ENCODE measurements around the gene WASF3.

The WASF3 gene

GRCh38 chr13:26563713-26564112 lies 6.2 kb downstream of the WASF3 start:
- H3K9ac ChIP-seq (ENCODE audit: low read length): peak overlapping the region; percentile 46
- H3K4me1 ChIP-seq (ENCODE audit: control insufficient read depth, insufficient read depth, low read length): peaks cover 86% of the 10 kb centered on the region

GRCh38 chr13:26568132-26568815 lies 10.8 kb downstream of the WASF3 start:
- Histone ChIP-seq H3K9ac (ENCODE audit: low read length) (no peak overlapping the region), H3K4me1 (ENCODE audit: control insufficient read depth, insufficient read depth, low read length) (peaks cover 56% of the 10 kb centered on the region), H3K36me3 (ENCODE audit: control insufficient read depth, insufficient read depth, low read length, severe bottlenecking) (no peaks in the 10 kb centered on the region), H3K4me3 (ENCODE audit: low read length) (no peak overlapping the region), H3K9me3 (ENCODE audit: control insufficient read depth, low read length) (peaks cover 8% of the 10 kb centered on the region), H3K27me3 (replicated peaks; ENCODE audit: control insufficient read depth, insufficient read depth, low read length) (no peaks in the 10 kb centered on the region)
- DNase-seq (ENCODE audit: low read depth): no peak

More at GRCh38 chr13:26563713-26564112, 6.2 kb downstream of the WASF3 start:
- DNase-seq (ENCODE audit: low read depth): peak; percentile 33
- H3K4me3 ChIP-seq (ENCODE audit: low read length): peak overlapping the region; percentile 14
- H3K9me3 ChIP-seq (ENCODE audit: control insufficient read depth, low read length): no peaks in the 10 kb centered on the region
- no peaks in the 10 kb centered on the region for H3K36me3 ChIP-seq (ENCODE audit: control insufficient read depth, insufficient read depth, low read length, severe bottlenecking)
- H3K27me3 ChIP-seq (replicated peaks; ENCODE audit: control insufficient read depth, insufficient read depth, low read length): no peaks in the 10 kb centered on the region

GRCh38 chr13:26571518-26571917 lies 14.0 kb downstream of the WASF3 start:
- Histone ChIP-seq H3K4me3 (ENCODE audit: low read length) (no peak overlapping the region), H3K9ac (ENCODE audit: low read length) (no peak overlapping the region), H3K27me3 (replicated peaks; ENCODE audit: control insufficient read depth, insufficient read depth, low read length) (no peaks in the 10 kb centered on the region), H3K9me3 (ENCODE audit: control insufficient read depth, low read length) (peaks cover 8% of the 10 kb centered on the region), H3K4me1 (ENCODE audit: control insufficient read depth, insufficient read depth, low read length) (peaks cover 28% of the 10 kb centered on the region), H3K36me3 (ENCODE audit: control insufficient read depth, insufficient read depth, low read length, severe bottlenecking) (no peaks in the 10 kb centered on the region)
- no peak for DNase-seq (ENCODE audit: low read depth)

- Histone ChIP-seq H3K4me3 (ENCODE audit: low read length) (no peak overlapping the region), H3K27me3 (replicated peaks; ENCODE audit: control insufficient read depth, insufficient read depth, low read length) (no peaks in the 10 kb centered on the region), H3K4me1 (ENCODE audit: control insufficient read depth, insufficient read depth, low read length) (peaks cover 11% of the 10 kb centered on the region), H3K36me3 (ENCODE audit: control insufficient read depth, insufficient read depth, low read length, severe bottlenecking) (peaks cover 7% of the 10 kb centered on the region), H3K9me3 (ENCODE audit: control insufficient read depth, low read length) (no peaks in the 10 kb centered on the region), H3K9ac (ENCODE audit: low read length) (no peak overlapping the region)
- DNase-seq (ENCODE audit: low read depth): no peak
Measured at GRCh38 chr13:26575244-26575643, 17.8 kb downstream of the WASF3 start.

- peaks cover 7% of the 10 kb centered on the region for H3K36me3 ChIP-seq (ENCODE audit: control insufficient read depth, insufficient read depth, low read length, severe bottlenecking)
- no peak overlapping the region for H3K4me3 ChIP-seq (ENCODE audit: low read length)
- no peaks in the 10 kb centered on the region for H3K9me3 ChIP-seq (ENCODE audit: control insufficient read depth, low read length)
- H3K4me1 ChIP-seq (ENCODE audit: control insufficient read depth, insufficient read depth, low read length): peaks cover 38% of the 10 kb centered on the region
- H3K9ac ChIP-seq (ENCODE audit: low read length): no peak overlapping the region
- DNase-seq (ENCODE audit: low read depth): no peak
- H3K27me3 ChIP-seq (replicated peaks; ENCODE audit: control insufficient read depth, insufficient read depth, low read length): no peaks in the 10 kb centered on the region
Measured at GRCh38 chr13:26579580-26579979, 22.1 kb downstream of the WASF3 start.

GRCh38 chr13:26583662-26584061 lies 26.2 kb downstream of the WASF3 start:
- Histone ChIP-seq H3K4me1 (ENCODE audit: control insufficient read depth, insufficient read depth, low read length) (peaks cover 43% of the 10 kb centered on the region), H3K4me3 (ENCODE audit: low read length) (no peak overlapping the region), H3K9ac (ENCODE audit: low read length) (peak overlapping the region; percentile 77), H3K36me3 (ENCODE audit: control insufficient read depth, insufficient read depth, low read length, severe bottlenecking) (no peaks in the 10 kb centered on the region), H3K9me3 (ENCODE audit: control insufficient read depth, low read length) (no peaks in the 10 kb centered on the region), H3K27me3 (replicated peaks; ENCODE audit: control insufficient read depth, insufficient read depth, low read length) (no peaks in the 10 kb centered on the region)
- no peak for DNase-seq (ENCODE audit: low read depth)

- Histone ChIP-seq H3K27me3 (replicated peaks; ENCODE audit: control insufficient read depth, insufficient read depth, low read length) (no peaks in the 10 kb centered on the region), H3K9ac (ENCODE audit: low read length) (peak overlapping the region; percentile 77), H3K4me3 (ENCODE audit: low read length) (peak overlapping the region; percentile 47), H3K4me1 (ENCODE audit: control insufficient read depth, insufficient read depth, low read length) (peaks cover 52% of the 10 kb centered on the region), H3K9me3 (ENCODE audit: control insufficient read depth, low read length) (no peaks in the 10 kb centered on the region), H3K36me3 (ENCODE audit: control insufficient read depth, insufficient read depth, low read length, severe bottlenecking) (no peaks in the 10 kb centered on the region)
- peak; percentile 73 for DNase-seq (ENCODE audit: low read depth)
Measured at GRCh38 chr13:26584713-26585112, 27.2 kb downstream of the WASF3 start.

- peak; percentile 38 for DNase-seq (ENCODE audit: low read depth)
- H3K36me3 ChIP-seq (ENCODE audit: control insufficient read depth, insufficient read depth, low read length, severe bottlenecking): no peaks in the 10 kb centered on the region
- peak overlapping the region; percentile 57 for H3K9ac ChIP-seq (ENCODE audit: low read length)
- no peaks in the 10 kb centered on the region for H3K9me3 ChIP-seq (ENCODE audit: control insufficient read depth, low read length)
- H3K4me3 ChIP-seq (ENCODE audit: low read length): peak overlapping the region; percentile 55
- H3K27me3 ChIP-seq (replicated peaks; ENCODE audit: control insufficient read depth, insufficient read depth, low read length): no peaks in the 10 kb centered on the region
- peaks cover 56% of the 10 kb centered on the region for H3K4me1 ChIP-seq (ENCODE audit: control insufficient read depth, insufficient read depth, low read length)
Measured at GRCh38 chr13:26585136-26585535, 27.7 kb downstream of the WASF3 start.

- no peaks in the 10 kb centered on the region for H3K27me3 ChIP-seq (replicated peaks; ENCODE audit: control insufficient read depth, insufficient read depth, low read length)
- no peaks in the 10 kb centered on the region for H3K9me3 ChIP-seq (ENCODE audit: control insufficient read depth, low read length)
- no peaks in the 10 kb centered on the region for H3K36me3 ChIP-seq (ENCODE audit: control insufficient read depth, insufficient read depth, low read length, severe bottlenecking)
- H3K9ac ChIP-seq (ENCODE audit: low read length): no peak overlapping the region
- DNase-seq (ENCODE audit: low read depth): no peak
- peaks cover 55% of the 10 kb centered on the region for H3K4me1 ChIP-seq (ENCODE audit: control insufficient read depth, insufficient read depth, low read length)
- H3K4me3 ChIP-seq (ENCODE audit: low read length): no peak overlapping the region
Measured at GRCh38 chr13:26587251-26587650, 29.8 kb downstream of the WASF3 start.

- no peak for DNase-seq (ENCODE audit: low read depth)
- no peaks in the 10 kb centered on the region for H3K27me3 ChIP-seq (replicated peaks; ENCODE audit: control insufficient read depth, insufficient read depth, low read length)
- no peak overlapping the region for H3K9ac ChIP-seq (ENCODE audit: low read length)
- no peaks in the 10 kb centered on the region for H3K9me3 ChIP-seq (ENCODE audit: control insufficient read depth, low read length)
- no peak overlapping the region for H3K4me3 ChIP-seq (ENCODE audit: low read length)
- peaks cover 53% of the 10 kb centered on the region for H3K4me1 ChIP-seq (ENCODE audit: control insufficient read depth, insufficient read depth, low read length)
- H3K36me3 ChIP-seq (ENCODE audit: control insufficient read depth, insufficient read depth, low read length, severe bottlenecking): no peaks in the 10 kb centered on the region
Measured at GRCh38 chr13:26589226-26589625, 31.7 kb downstream of the WASF3 start.

GRCh38 chr13:26589754-26590153 lies 32.3 kb downstream of the WASF3 start:
- H3K9me3 ChIP-seq (ENCODE audit: control insufficient read depth, low read length): no peaks in the 10 kb centered on the region
- H3K27me3 ChIP-seq (replicated peaks; ENCODE audit: control insufficient read depth, insufficient read depth, low read length): no peaks in the 10 kb centered on the region
- H3K4me1 ChIP-seq (ENCODE audit: control insufficient read depth, insufficient read depth, low read length): peaks cover 53% of the 10 kb centered on the region
- peak; percentile 19 for DNase-seq (ENCODE audit: low read depth)
- no peak overlapping the region for H3K9ac ChIP-seq (ENCODE audit: low read length)
- H3K4me3 ChIP-seq (ENCODE audit: low read length): no peak overlapping the region
- H3K36me3 ChIP-seq (ENCODE audit: control insufficient read depth, insufficient read depth, low read length, severe bottlenecking): no peaks in the 10 kb centered on the region

- no peak for DNase-seq (ENCODE audit: low read depth)
- H3K27me3 ChIP-seq (replicated peaks; ENCODE audit: control insufficient read depth, insufficient read depth, low read length): no peaks in the 10 kb centered on the region
- no peaks in the 10 kb centered on the region for H3K9me3 ChIP-seq (ENCODE audit: control insufficient read depth, low read length)
- H3K4me1 ChIP-seq (ENCODE audit: control insufficient read depth, insufficient read depth, low read length): peaks cover 47% of the 10 kb centered on the region
- H3K36me3 ChIP-seq (ENCODE audit: control insufficient read depth, insufficient read depth, low read length, severe bottlenecking): no peaks in the 10 kb centered on the region
- H3K4me3 ChIP-seq (ENCODE audit: low read length): no peak overlapping the region
- no peak overlapping the region for H3K9ac ChIP-seq (ENCODE audit: low read length)
Measured at GRCh38 chr13:26590379-26590778, 32.9 kb downstream of the WASF3 start.

Data from adipocyte (in vitro differentiated cells).